Hematopoietic multipotent progenitor cell treated with erythropoietin and hydrocortisone succinate and interleukin-3 and kit ligand, for 4 days (in vitro differentiated cells): ENCODE measurements around the gene CAPN10.
"Not testable (repeated sequence)": the region's sequence is repeated elsewhere in the genome, so short reads cannot be mapped to it uniquely, and the experiment has no call there.

Source experiments
- DNase-seq: peaks from one replicate; pipeline ENCODE4 v3.0.0-alpha.2; 2015

The CAPN10 gene

GRCh38 chr2:240586198-240586918, at the start of gene CAPN10:
Gene CAPN10, plus strand, starts transcription at chr2:240586734. Its CDS starts 178 bp downstream, at chr2:240586912.
- DNase-seq, result peak; percentile 98

GRCh38 chr2:240538031-240538780, 48.3 kb upstream of the CAPN10 start:
- no peak for DNase-seq

DNA sequence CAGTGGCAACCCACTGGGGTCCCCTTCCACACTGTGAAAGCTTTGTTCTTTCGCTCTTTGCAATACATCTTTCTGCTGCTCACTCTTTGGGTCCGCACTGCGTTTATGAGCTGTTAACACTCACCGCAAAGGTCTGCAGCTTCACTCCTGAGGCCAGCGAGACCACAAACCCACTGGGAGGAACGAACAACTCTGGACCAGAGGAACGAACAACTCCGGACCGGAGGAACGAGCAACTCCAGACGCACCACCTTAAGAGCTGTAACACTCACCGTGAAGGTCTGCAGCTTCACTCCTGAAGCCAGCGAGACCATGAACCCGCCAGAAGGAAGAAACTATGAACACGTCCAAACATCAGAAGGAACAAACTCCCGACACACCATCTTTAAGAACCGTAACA, 47.4 kb upstream of the CAPN10 start:
- not testable (repeated sequence) for DNase-seq

DNA sequence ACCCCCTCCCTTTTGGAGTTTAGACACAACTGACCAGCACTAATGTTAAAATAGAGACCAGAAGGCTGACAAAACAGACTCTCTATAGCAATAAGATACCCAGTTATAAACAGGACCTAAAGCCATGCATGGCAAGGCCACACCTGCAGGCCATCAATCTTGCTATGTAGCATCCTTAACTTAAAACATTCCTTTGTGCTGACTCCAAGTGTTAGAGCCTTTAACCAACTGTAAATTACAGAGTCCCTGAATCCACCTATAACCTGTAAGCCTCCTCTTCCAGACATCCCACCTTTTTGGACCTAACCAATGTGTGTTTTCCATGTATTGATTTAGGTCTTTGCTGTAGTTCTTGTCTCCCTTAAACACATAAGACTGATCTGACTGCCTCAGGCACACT, 46.6 kb upstream of the CAPN10 start:
- DNase-seq, result no peak

GRCh38 chr2:240551288-240551687, 35.2 kb upstream of the CAPN10 start:
- DNase-seq, result no peak

DNA sequence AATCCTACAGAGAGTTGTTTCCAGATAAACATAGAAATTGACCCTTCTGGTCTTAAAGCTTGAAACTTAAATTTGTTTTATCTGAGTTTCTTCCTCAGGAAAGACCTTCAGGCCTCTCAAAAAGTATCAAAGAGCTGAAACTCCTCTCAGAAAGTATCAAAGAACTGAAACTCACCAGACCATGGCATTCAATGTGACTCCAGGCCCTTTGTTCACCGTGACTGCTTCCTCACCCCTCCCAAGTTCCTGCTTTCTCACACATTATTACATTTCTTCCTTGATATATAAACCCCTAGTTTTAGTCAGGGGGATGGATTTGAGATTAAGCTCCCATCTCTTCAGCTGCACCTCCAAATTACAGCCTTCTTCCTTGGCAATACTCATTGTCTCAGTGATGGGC, 34.7 kb upstream of the CAPN10 start:
- no peak for DNase-seq

GRCh38 chr2:240553956-240554480, 32.5 kb upstream of the CAPN10 start:
- no peak for DNase-seq

GRCh38 chr2:240554767-240555493, 31.6 kb upstream of the CAPN10 start:
- no peak for DNase-seq

DNA sequence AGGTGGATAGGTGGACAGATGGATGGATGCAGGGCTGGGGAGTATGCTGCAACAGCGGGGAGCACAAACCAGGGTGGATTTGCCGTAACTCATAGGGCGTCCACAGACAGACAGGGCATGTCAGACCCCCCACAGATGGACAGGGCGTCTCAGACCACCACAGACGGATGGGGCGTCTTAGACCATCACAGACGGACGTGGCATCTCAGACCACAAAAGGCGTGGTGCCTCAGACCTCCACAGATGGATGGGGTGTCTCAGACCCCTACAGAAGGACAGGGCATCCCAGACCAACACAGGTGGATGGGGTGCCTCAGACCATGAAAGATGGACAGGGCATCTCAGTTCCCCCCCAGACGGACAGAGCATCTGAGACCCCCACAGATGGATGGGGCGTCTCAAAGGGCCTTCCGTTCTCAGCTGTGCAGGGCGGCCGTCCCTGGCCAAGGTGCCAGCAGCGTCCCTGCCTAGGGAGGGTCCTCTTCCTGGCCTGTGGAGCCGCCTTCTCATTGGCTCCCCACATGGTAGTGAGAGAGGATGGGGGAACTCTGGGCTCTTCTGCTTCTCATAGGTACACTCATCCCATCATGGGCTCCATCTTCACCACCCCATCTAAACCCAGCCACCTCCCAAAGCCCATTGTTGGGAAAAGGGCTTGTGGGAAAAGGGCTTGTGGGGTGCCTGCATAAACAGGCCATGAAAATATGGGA, 30.8 kb upstream of the CAPN10 start:
- no peak for DNase-seq

GRCh38 chr2:240556553-240557100, 29.9 kb upstream of the CAPN10 start:
- DNase-seq, result peak; percentile 81

DNA sequence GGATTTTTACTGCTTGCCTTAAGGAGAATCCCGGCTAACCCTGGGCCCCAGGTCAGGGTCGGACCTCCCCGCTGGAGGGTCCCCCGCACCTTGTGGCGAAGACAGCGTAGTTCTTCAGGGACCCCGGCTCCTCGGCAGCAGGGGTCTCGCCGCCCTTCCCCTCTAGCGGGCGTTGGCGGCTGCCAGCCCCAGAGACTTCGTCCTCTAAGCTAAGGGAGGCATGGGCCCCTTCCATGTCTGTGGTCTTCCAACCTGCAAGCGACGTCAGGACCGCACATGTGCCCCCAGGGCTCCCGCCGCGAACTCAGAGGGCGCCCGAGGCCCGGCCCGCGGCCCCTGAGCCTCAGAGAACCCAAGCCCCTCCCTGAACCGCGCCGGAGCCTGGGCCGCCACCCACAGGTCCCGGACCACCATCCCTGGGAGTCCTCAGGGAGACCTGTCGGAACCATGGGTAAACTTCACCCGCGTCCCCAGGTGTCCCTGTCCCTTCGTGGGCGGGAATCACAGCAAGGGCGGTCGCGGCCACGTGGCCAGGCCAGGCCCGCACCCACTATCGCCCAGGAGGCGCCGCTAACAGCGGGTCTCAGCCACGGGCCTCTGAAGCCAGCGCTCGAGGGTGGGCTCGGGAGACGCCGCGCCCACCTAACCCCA, 29.3 kb upstream of the CAPN10 start:
- no peak for DNase-seq

- DNase-seq, result peak; percentile 93
These were observed 28.7 kb upstream of the CAPN10 start, which contains the start of gene ANKMY1 for GRCh38 chr2:240557808-240558207. Gene ANKMY1, minus strand, starts transcription at chr2:240557988. Its CDS starts 653 bp downstream, at chr2:240557335.

GRCh38 chr2:240558236-240558761, 28.2 kb upstream of the CAPN10 start:
- no peak for DNase-seq

- DNase-seq, result peak; percentile 16
These were observed 27.2 kb upstream of the CAPN10 start for GRCh38 chr2:240559286-240559685.

- peak; percentile 96 for DNase-seq
These were observed 26.5 kb upstream of the CAPN10 start, which contains the start of gene DUSP28 for GRCh38 chr2:240560084-240560479. Gene DUSP28, plus strand, starts transcription at chr2:240560357. Its CDS starts 328 bp downstream, at chr2:240560685.

DNA sequence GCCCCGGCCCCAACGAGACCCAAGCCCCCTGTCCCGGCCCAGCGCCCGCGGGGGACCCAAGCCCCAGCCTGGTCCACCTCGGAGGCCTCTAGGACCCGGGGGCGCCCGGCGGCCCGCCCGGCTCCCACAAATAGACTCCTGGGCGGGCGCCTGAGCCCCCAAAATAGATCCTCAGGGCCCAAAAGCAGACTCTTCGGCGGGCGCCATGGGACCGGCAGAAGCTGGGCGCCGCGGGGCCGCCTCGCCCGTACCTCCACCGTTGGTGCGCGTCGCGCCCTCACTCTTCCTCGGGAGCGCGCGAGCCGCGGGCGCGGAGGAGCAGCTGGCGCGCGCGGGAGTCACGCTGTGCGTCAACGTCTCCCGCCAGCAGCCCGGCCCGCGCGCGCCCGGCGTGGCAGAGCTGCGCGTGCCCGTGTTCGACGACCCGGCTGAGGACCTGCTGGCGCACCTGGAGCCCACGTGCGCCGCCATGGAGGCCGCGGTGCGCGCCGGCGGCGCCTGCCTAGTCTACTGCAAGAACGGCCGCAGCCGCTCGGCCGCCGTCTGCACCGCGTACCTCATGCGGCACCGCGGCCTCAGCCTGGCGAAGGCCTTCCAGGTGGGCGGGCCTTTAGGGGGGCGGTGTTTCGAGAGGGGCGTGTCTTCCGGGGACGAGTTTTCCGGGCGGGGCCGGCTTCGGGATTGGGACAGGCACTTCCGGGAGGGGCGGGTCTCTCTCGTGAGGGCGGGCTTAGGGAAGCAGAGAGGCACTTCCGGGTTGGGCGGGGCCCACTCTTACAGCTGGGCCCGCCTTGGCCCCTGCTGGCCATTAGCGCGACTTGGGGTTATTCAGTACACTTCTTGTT, 25.8 kb upstream of the CAPN10 start:
- peak; percentile 99 for DNase-seq

GRCh38 chr2:240561325-240561971, 25.1 kb upstream of the CAPN10 start:
- peak; percentile 22 for DNase-seq

- DNase-seq, result not testable (repeated sequence)
These were observed 23.3 kb upstream of the CAPN10 start for GRCh38 chr2:240563231-240563630.

- DNase-seq, result no peak
These were observed 22.5 kb upstream of the CAPN10 start for GRCh38 chr2:240563951-240564560.
